ENCODE results near the gene SEPTIN2. TPM values are rescaled to one million over a fixed set of nuclear protein-coding genes. Genes with fewer than 3 reads are reported as not detected.
A peak's percentile ranks its signal among the peaks of the same experiment; 100 is the strongest.

SEPTIN2 gene
- total RNA-seq, 1 donor from 2014 or later, result 302 TPM

DNA sequence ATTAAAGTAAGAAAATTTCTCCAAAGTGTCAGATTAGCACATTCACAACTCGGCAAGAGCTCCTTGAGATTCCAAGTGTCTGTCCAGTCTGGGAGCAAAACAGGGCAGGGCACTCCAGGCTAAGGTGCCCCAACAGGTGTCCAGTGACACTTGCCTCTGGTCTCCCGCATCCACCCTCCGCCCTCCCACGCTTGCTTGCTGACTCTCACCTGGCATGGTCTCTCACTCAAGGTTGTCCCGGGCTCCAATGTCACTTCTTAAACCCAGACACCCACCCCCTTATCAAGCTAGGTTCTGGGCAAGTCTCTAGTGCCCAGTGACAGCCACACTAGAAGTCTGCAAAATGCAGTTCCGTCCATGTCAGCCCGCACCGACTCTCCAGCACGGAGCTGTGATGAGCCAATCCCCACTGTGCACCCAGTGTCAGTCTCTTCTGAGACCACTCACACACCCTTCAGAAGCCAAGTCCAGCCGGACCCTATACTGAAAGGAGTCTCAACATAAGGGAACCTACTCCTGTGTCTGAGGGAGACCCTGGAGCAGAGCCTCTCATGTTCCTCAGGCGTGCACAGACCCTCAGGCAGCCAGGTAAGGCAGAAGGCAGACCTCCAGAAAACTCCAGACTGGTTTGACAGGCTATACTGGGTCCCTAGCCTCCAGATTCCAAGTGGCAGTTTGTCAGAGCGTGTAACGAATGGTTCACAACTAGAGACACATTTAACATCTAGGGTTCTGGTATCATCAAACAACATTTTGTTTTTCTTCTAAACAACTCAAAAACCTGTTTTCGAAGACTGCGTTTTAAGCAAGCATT is 45.8 kb upstream of the SEPTIN2 start:
- Mint-ChIP-seq H3K36me3 (ENCODE audit: unreplicated experiment) (peaks cover 11% of the 10 kb centered on the region), H3K9me3 (ENCODE audit: unreplicated experiment) (peaks cover 9% of the 10 kb centered on the region), H3K27me3 (ENCODE audit: unreplicated experiment) (peaks cover 4% of the 10 kb centered on the region), H3K27ac (ENCODE audit: unreplicated experiment) (no peak overlapping the region), H3K4me3 (ENCODE audit: unreplicated experiment) (no peak overlapping the region), H3K4me1 (ENCODE audit: low read depth, unreplicated experiment) (peaks cover 16% of the 10 kb centered on the region)
- DNase-seq, result no peak
- TF ChIP-seq, protein P1, sequence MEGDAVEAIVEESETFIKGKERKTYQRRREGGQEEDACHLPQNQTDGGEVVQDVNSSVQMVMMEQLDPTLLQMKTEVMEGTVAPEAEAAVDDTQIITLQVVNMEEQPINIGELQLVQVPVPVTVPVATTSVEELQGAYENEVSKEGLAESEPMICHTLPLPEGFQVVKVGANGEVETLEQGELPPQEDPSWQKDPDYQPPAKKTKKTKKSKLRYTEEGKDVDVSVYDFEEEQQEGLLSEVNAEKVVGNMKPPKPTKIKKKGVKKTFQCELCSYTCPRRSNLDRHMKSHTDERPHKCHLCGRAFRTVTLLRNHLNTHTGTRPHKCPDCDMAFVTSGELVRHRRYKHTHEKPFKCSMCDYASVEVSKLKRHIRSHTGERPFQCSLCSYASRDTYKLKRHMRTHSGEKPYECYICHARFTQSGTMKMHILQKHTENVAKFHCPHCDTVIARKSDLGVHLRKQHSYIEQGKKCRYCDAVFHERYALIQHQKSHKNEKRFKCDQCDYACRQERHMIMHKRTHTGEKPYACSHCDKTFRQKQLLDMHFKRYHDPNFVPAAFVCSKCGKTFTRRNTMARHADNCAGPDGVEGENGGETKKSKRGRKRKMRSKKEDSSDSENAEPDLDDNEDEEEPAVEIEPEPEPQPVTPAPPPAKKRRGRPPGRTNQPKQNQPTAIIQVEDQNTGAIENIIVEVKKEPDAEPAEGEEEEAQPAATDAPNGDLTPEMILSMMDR (IDR thresholded peaks at IDR 0.05; ENCODE audit: partially characterized antibody, unreplicated experiment), result no peak

DNA sequence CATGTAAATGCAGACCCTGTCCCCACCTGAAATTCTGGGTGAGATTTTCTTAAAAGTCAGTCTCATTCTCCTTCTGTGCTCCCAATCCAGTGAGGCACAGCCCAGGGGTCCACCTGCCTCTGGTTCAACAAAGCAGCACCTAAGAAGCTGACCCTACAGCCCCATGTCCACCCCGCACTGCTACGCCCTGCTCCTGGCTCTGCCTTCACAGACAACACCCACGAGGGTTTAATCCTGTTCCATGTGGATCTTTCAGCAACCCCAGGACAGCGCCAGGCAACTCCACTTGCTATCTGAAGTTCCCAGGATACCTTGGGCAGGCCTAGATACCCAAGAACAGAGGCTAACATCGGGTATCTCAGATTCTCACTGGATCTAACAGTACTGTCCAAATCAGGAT is 45.2 kb upstream of the SEPTIN2 start:
- H3K36me3 Mint-ChIP-seq (ENCODE audit: unreplicated experiment), result peaks cover 18% of the 10 kb centered on the region
- H3K4me1 Mint-ChIP-seq (ENCODE audit: low read depth, unreplicated experiment), result peaks cover 16% of the 10 kb centered on the region
- peaks cover 11% of the 10 kb centered on the region for H3K9me3 Mint-ChIP-seq (ENCODE audit: unreplicated experiment)
- H3K27ac Mint-ChIP-seq (ENCODE audit: unreplicated experiment), result no peak overlapping the region
- H3K27me3 Mint-ChIP-seq (ENCODE audit: unreplicated experiment), result peaks cover 8% of the 10 kb centered on the region
- TF ChIP-seq, protein P1 (IDR thresholded peaks at IDR 0.05; ENCODE audit: partially characterized antibody, unreplicated experiment), result no peak
- DNase-seq, result no peak
- H3K4me3 Mint-ChIP-seq (ENCODE audit: unreplicated experiment), result no peak overlapping the region

DNA sequence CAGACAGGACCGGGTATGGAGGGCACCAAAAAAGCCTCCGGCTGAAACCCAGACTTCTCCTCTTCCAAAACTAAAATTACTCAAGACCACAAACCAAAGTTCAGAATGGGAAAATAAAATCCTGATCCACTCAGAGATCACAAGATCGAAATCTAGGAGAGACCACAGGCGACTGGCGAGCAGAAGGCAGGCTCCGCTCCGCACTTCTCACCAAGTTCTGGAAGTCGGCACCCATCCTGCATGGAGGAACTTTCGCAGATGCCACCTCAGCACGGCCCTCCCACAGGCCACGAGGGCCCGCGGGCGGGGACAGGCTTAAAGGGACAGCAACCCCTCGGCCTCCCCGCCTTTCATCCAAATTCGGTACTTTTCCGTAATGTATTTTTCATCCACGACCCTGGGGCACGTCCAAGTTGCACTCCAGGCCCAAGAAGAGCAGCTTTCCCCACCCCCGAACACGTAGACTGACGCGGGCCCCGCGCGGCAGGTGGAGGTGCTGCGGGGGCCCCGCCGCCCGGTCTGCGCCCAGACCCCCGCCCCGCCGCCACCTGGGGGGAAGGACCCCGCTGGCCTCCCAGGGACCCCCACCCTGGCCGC is 43.9 kb upstream of the SEPTIN2 start:
- peaks cover 11% of the 10 kb centered on the region for H3K9me3 Mint-ChIP-seq (ENCODE audit: unreplicated experiment)
- peak overlapping the region; percentile 73 for H3K27ac Mint-ChIP-seq (ENCODE audit: unreplicated experiment)
- peak; percentile 35 for DNase-seq
- H3K27me3 Mint-ChIP-seq (ENCODE audit: unreplicated experiment), result peaks cover 8% of the 10 kb centered on the region
- H3K4me1 Mint-ChIP-seq (ENCODE audit: low read depth, unreplicated experiment), result peaks cover 16% of the 10 kb centered on the region
- TF ChIP-seq, protein P1 (IDR thresholded peaks at IDR 0.05; ENCODE audit: partially characterized antibody, unreplicated experiment), result no peak
- H3K36me3 Mint-ChIP-seq (ENCODE audit: unreplicated experiment), result peaks cover 22% of the 10 kb centered on the region
- peak overlapping the region; percentile 91 for H3K4me3 Mint-ChIP-seq (ENCODE audit: unreplicated experiment)

DNA sequence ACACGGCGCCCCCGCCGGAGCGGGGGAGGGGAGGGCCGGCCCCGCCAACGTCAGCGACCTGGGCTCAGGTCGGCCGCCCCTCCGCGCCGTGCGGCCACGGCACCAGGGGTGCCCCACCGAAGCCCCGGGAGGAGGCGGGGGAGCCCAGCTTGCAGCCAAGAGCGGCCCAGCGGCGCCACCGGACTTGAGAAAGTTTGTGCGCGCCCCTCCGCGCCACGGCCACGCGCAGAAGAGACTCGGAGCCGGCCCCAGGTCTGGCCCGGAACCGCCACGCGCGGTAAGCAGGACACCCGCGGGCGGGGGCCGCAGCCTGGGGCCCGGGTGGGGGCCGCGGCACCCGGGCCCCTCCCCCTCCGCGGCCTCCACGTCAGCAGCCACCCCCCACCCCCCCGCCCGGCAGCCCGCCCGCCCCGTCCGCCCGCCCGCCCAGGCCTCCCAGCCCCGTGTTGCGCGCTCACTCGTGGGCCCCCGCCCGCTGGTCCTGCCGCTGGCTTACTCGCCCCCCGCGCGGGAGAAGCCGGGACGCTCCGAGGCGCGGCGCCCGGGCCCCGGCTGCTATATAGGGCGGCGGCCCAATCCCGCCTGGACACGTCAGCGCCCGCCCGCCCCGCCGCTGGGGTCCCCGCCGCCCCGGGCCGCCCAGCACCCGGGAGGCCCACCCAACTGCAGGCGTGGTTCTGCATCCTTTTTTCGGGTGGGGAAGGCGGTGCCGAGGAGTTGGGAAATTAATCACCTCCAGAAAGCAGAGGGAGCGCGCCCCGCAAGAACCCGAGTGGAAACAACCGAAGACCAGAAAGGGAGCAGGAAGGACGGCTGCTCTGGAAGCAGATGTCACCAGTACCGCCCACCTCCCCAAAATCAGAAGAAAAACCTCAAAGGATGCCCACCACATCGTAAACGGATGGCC is 43.2 kb upstream of the SEPTIN2 start:
- Mint-ChIP-seq H3K27me3 (ENCODE audit: unreplicated experiment) (peaks cover 8% of the 10 kb centered on the region), H3K9me3 (ENCODE audit: unreplicated experiment) (peaks cover 11% of the 10 kb centered on the region), H3K36me3 (ENCODE audit: unreplicated experiment) (peaks cover 22% of the 10 kb centered on the region), H3K4me1 (ENCODE audit: low read depth, unreplicated experiment) (peaks cover 16% of the 10 kb centered on the region), H3K4me3 (ENCODE audit: unreplicated experiment) (peak overlapping the region; percentile 82), H3K27ac (ENCODE audit: unreplicated experiment) (peak overlapping the region; percentile 50)
- peak; percentile 68 for DNase-seq
- TF ChIP-seq, protein P1 (IDR thresholded peaks at IDR 0.05; ENCODE audit: partially characterized antibody, unreplicated experiment), result no peak
